ENCODE results near the gene C10orf143.
"Not testable (repeated sequence)": the region's sequence is repeated elsewhere in the genome, so short reads cannot be mapped to it uniquely, and the experiment has no call there.

The C10orf143 gene

DNA sequence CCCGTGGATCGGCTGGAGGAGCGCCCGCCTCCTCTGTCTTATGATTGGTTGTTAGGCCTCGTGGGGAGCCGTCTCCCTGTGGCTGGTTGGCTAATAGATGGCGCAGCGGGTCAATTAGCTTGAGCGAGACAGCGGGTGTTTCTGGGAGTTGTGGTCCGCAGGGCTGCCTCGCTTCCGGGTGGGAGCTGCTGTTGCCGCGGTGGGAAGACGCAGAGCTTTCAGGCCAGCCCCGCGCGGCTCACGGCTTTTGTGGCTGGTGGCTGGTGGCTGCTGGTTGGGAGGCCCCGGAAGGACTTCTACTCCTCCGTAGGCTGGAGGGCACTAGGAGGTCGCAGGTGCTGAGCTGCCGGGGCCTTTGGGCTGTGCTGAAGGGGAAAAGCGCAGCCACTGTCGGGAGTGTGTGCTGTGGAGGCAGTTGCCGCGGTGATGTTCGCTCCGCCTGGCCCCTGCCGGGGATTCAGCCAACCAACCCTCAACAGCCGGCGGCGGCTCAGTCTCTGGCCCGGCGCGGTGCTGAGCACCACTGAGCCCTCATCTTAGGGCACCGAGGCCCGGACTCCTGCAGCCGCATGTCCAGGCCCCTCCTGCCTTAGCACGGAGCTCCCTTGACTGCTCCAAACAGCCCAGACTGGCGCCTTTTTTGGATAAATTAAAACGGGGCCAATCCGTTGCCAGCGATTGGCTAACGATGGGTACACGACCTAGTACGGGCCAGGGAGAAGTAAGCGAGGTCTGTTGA, 652 bp upstream of the C10orf143 start:
- peak; percentile 96 for DNase-seq (ENCODE audit: low read depth)

DNA sequence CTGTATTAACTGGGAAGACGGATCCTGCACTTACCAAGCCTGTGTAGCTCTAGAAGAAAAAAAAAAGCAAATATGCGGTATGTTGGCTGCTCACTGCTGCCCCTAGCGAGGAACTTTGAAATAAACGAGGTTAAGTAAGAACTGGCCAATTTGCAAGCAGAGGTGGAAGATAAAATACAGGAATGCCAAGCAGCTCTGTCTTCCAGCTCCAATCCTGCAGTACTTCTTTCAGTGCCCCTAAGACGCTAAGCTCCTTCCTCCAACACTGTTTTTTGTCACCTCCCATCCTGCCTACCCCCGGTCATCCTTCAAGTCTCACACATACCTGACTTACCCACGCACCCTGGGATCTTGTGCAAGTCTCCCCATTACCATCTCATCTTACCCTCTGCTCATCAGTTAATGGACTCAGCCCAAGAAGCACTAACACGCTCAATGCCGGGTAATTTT, 809 bp downstream of the C10orf143 start:
- DNase-seq (ENCODE audit: low read depth) = peak; percentile 77

DNA sequence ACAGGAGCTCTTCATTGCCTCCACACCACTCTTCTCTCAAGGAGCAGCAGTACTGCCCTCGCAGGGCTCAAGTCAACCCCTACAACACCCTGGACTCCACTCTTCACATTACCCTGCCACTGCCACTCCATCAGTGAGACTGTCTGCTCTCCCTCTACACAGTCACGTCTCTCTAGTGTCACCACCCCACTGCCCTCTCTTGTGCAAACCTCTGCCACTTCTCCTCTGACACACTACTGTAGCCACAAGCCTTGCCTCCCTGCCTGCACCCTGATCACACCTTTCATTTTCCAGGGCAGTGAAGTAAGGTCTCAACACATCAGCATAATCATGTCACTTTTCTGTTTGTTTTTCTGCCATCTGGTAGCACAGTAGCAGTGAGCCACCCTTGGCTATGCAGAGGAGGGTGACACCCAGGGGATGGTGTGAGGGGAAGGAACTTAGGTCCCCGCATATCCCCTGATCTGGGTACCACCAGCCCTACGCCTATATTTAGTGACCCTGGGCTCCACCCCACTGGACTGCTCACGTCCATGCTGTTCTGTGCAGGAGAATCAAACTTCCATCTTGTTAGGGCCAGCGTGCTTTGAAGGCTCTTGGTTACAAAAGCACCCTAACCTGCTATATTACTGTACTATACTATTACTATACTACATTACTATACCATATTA, 1.6 kb downstream of the C10orf143 start:
- no peak for DNase-seq (ENCODE audit: low read depth)

DNA sequence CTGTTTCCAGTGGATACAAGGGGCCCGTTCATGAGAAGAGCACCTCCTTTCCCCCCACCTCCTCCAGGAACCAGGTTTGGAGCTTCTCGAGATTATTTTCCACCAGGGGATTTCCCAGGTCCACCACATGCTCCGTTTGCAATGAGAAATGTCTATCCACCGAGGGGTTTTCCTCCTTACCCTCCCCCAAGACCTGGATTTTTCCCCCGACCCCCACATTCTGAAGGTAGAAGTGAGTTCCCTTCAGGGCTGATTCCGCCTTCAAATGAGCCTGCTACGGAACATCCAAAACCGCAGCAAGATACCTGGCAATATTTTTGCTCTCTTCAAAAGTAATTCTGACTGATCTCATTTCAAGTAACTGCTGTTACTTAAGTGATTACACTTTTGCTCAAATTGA, 2.5 kb downstream of the C10orf143 start:
- not testable (repeated sequence) for DNase-seq (ENCODE audit: low read depth)

DNA sequence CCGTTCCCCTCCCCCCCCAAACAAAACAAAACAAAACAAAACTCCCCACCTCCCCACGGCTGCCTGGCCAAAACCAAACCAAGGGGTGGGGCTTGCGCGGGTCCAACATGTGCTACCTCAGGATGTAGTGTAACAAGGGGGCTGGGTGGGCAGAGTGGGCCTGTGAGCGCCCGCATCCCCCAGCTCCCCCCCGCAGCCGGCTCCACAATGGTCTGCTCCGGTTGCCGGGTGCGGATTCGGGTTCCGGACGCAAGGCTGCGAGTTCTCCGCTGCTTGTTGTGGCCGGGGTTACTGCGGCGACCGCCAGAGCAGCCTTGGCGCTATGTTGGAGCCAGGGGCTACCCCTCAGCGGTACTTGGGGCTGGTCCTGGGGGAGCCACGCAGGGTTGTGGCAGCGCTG, 4.9 kb downstream of the C10orf143 start:
- no peak for DNase-seq (ENCODE audit: low read depth)

DNA sequence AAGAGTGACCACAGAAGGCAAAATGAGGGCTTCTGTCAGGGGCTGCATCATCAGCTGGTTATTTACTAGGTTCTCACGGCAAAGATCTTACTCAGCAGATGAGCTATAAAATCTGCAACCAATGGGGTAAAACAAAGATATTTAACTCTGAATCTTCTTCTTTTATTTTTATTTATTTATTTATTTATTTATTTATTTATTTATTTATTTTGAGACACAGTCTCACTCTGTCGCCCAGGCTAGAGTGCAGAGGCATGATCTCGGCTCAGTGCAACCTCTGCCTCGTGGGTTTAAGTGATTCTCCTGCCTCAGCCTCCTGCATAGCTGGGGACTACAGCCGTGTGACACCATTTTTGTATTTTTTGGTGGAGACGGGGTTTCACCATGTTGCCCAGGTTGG, 11.3 kb downstream of the C10orf143 start:
- DNase-seq (ENCODE audit: low read depth) = no peak

DNA sequence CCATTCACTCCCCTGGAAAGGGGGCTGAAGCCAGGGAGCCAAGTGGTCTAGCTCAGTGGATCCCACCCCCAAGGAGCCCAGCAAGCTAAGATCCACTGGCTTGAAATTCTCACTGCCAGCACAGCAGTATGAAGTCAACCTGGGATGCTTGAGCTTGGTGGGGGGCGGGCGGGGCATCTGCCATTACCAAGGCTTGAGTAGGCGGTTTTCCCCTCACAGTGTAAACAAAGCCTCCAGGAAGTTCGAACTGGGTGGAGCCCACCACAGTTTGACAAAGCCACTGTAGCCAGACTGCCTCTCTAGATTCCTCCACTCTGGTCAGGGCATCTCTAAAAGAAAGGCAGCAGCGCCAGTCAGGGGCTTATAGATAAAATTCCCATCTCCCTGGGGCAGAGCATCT, 20.1 kb downstream of the C10orf143 start:
- DNase-seq (ENCODE audit: low read depth) = not testable (repeated sequence)

DNA sequence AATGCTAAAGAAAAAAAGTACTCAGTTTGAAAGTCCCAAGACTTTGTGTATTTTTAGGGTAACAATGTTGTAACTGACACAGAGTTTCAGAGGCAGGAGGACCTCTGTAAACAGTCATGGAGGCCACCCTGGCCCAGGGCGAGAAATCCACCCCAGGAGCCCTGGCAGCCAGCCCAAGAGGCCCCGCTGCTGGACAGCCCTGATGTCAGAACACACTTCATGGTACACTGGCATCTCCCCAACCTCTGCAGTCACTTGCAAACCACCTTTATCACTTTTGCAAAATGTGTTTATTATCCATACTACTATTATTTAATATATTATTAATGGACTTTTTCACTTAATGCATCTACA, 30.2 kb downstream of the C10orf143 start:
- no peak for DNase-seq (ENCODE audit: low read depth)

DNA sequence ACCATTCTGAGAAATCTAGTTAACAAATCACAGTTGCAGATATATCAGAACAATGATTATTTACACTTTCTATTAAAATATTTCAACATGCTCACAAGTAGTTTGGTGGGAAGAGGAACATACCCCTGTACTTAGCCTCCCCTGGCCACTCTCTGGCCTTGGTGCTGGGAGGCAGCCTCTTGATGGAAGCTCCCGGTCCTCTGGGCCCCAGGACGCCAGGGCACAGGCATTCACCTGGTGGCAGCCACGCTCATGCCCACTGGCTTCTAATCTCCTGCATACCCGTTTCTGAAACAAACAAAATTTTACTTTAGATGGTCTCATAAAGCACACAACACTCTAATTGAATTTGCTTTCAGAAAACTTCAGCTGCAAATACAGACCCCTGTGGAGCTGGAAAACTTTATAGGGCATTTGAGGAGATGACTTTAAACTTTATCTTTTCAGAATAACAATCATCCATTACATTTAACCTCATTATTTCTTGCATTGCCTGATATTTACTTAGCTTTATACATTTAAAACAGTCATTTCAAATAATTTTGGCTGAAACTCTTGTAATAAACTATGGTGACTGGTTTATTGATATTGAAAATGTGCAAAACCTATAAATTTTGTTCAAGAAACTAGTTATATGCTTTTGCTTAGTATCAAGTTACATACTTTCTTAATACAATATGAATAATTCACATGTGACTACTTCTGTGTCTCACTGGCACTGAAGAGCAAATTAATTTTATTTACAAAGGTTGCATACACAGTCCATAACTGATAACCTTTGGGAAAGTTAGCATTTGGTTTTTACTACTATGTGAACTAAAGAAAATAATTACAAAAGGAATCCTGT, 30.8 kb downstream of the C10orf143 start:
- DNase-seq (ENCODE audit: low read depth) = no peak

DNA sequence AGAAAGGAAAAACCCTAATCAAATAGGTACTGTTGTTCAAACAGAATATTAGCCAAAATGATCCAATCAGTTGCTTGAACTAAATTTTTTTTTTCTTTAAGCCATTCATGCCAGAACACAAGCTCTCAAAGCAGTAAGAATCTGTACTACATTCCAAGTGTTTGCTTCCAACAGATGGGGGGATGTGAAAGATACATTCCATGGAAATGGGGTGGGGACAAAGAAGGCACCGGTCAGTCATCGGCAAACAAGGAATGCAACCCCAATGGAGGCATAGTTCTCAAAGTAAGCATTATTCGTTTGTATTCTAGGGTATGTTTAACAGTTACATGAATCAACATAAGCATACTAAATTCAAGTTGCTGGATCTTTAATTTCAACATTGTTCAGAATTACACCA, 32.5 kb downstream of the C10orf143 start:
- no peak for DNase-seq (ENCODE audit: low read depth)

DNA sequence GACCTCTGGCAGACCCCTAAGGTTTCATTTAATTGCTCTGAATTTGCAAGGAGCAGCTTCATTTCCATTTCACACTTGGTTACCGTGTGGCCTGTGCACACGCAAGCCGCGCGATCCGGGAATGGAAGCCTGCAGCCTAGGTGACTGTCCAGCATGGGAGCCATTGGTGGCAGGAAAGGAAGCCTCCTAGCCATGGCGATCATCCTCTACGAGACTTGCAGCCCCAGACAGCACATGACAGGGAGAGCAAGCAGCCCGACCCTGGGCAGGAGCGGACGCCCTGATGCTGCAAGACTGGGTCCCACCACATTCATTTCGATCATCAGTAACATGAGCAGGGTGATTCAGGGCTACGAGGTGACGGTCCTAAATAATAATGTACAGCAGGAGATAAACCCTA, 33.9 kb downstream of the C10orf143 start:
- DNase-seq (ENCODE audit: low read depth) = no peak

DNA sequence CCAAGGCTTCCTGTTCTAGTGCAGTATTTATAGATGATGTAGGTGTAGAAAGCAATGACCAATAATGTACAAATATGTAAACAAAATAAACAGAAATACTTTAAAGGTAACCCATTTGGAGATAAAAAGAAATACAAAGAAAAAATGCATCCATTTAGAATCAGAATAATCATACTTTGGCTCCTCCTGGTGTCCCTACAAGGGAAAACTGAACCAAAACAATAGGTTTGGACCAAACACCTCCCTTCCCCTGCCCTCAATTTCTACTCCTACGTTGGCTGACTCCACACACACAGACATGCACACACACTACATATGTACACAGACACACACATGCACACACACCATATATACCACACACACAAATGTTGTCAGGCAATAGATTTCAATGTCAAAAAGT, 36.0 kb downstream of the C10orf143 start:
- no peak for DNase-seq (ENCODE audit: low read depth)

DNA sequence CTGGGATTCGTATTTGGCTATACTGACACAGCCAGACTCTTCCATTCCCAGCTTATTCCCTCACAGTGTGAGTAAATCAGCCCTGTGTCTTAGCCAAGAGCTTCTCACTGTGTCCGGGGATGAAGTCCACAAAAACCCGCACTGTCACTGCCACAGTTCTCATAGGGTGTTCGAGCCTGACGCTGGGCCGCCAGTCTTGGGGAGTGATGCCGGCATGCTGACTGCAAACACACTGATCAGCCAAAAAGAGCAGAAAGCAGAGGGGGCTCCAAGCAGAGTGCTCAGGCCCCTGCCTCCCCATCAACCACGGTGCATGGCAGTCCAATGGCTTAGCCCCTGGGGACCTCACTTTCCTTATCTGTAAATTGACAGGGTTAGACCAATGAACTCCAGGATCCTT, 36.7 kb downstream of the C10orf143 start:
- DNase-seq (ENCODE audit: low read depth) = no peak

DNA sequence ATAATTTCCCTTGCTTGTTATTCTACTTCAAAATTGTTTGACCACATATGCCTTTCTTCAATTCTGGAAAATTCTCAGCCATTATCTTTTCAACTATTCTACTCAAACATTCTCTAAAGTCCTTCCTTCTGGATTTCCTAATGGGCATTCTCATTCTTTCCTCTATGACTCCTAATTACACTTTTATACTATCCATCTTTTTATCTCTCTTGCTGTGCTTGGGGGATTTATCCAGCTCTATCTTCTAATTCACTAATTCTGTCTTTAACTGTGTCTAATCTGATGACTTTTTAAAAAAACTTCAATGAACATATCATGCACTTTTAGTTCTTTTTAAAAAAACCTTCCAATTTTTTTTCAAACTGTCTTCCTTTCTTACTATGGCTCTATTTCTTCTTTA, 38.4 kb downstream of the C10orf143 start:
- no peak for DNase-seq (ENCODE audit: low read depth)

DNA sequence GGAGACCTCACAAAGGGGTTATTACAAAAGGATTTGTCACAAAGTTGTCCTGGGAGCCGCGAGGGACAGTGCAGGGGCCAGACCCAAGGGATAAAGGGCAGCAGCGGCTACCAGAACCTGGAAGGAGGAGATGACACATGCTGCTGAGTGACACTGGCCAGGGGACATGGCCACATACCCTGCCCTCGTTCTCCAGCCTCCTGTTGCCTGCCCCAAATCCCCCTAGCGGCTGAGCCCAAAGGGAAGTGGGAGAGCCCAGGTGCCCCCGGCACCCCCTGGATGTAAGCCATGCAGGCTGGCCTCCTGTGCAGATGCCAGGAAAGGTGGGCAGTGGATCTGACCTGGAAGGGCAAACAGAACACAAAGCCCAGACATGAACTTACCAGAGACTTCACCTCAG, 42.7 kb downstream of the C10orf143 start:
- no peak for DNase-seq (ENCODE audit: low read depth)

DNA sequence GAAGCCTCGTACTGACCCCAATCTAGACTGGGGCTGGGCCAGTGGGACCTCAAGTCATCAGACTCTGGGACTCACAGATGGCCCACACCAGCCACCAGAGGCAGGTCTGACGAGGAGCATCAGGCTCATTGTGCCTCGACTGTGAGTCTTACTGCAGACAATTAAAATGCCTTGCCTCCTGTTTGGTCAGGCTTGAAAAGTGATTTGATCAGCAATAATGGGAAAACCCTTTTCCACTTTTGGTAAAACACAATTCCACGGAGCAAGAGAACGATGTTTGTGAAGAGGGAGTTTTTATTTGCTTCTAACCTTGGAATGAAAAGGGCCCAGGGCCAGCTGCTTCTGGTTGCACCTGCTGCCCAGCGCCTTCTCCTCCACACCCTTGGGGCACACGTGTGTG, 43.9 kb downstream of the C10orf143 start:
- no peak for DNase-seq (ENCODE audit: low read depth)

DNA sequence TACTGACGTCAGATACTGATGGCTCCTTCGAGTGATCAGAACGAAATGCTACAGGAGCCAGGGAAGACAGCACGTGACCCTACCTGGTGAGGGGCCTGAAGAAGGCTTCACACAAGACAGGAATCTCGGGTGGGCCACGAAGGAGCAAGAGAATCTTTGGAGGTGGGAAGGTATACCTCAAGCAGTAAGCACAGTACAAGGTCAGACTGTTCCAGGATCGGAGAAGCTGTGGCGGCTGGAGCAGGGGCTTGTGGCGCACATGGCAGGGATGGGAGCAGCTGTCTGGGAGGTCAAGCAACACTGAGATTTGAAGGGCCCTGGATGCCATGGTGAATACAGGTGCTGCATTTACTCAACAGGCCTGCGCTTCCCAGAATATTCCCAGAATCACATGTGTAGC, 45.4 kb downstream of the C10orf143 start:
- no peak for DNase-seq (ENCODE audit: low read depth)

DNA sequence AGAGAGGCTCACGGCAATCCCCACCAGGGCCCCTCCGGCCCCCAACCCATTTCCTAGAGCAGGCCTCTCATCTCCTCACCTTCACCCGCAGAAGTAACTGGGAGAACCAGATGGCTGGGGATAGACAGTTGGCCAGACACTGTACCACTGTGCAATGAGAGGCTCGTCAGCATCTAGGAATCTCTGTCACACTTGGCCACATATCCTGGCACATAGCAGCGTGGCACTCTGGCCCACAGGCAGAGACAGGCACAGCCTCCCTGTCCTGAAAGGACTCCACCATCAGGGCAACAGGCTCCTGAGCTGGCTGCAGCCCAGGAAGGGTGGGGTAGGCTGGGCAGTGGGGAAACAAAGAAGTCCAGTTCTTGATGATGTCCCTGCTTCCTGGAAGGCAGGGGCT, 45.8 kb downstream of the C10orf143 start:
- DNase-seq (ENCODE audit: low read depth) = no peak

DNA sequence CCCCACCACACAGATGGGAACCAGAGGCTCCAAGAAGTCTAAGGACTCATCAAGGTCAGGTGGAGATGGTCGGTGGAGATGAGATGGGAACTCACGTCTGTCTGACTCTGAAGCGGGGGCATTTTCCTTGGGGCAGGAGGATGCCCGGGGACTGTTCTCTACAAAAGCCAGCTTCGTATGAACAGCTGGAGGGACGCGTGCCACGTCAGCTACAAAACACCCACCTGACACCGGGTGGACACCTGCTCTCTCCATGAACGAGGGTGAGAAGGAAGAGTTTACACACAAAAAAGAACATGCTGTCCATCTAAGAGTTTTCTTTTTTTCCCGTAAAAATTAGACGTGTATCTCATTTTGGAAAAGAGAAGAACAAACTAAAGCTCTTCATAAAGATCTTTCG, 47.7 kb downstream of the C10orf143 start:
- no peak for DNase-seq (ENCODE audit: low read depth)

DNA sequence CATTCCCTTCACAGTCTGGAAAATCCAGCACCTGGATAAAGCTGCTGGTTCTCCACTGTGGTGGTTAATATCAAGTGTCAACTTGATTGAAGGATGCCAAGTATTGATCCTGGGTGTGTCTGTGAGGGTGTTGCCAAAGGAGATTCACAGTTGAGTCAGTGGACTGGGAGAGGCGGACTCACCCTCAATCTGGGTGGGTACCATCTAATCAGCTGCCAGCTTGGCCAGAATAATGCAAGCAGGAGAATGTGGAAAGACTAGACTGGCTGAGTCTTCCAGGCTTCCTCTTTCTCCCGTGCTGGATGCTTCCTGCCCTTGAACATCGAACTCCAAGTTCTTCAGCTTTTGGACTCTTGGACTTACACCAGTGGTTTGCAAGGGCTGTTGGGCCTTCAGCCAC, 48.4 kb downstream of the C10orf143 start:
- no peak for DNase-seq (ENCODE audit: low read depth)

DNA sequence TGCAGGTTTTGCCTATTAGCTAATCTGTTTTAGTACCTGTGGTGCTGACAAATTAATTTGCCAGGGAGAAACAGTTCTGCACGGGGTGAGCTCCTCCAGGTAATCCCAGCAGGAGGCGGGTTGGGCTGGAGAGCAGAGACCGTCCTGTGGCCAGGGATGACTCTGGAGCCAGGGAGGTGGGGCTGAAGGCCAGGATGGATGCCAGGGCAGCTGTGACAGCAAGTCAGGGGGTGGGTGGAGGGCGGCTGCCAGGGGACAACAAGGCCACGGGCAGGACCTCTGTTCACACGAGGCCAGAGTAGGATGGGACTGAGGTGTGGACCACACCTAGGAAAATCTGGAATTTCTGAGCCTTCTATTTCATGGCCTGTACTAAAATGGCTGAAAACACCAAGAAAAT, 48.9 kb downstream of the C10orf143 start:
- DNase-seq (ENCODE audit: low read depth) = no peak

DNA sequence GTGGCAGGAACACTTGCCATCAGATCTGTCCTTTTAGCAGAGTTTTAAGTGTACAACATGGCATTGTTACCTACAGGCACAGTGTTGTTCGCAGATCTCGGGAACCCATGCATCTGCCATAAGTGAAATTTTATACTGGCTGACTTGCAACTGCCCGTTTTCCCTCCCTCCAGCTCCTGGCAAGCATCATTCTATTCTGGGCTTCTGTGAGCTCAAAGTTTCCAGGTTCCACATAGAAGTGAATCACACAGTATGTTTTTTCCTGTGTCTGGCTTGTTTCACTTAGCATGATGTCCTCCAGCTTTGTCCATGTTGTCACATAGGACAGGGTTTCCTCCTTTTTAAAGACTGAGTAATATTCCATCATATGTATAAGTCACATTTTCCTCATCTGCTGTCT, 56.6 kb downstream of the C10orf143 start:
- peak; percentile 44 for DNase-seq (ENCODE audit: low read depth)

DNA sequence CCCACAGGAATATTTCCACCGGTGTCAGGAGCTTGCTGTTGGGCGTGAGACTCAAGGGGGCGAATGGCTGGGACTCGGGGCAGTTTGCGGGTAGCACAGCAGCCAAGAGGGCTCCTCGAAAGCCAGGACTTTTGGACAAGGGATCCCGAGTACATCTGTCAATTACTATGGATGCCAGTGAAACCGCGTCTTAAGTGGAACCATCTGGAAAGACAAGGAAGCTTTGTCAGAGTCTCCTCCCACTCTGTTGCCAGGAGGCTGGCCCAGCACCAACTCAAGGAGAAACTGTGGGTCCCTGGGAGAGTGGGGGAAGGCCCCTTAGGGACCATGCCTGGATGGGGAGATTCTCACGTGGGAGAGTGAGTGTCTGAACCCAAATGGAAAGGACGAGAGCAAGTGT, 57.1 kb downstream of the C10orf143 start:
- DNase-seq (ENCODE audit: low read depth) = peak; percentile 52

Data from fibroblast of gingiva (primary cell).